A549 (cell line): ENCODE measurements around the gene HUS1B. TPM values are rescaled to one million over a fixed set of nuclear protein-coding genes. Genes with fewer than 3 reads are reported as not detected.

Experiments
- ATAC-seq, 2 experiments: fragments of 200-7000 bp in 1 of 2; fragments of >200 bp in 1 of 2; cut with Nextera tagmentation in 1 of 2; cut with Tn5 transposase in 1 of 2; 3 replicates each; pipeline versions ENCODE4 v1.8.0 to v1.9.1; 2018 to 2020; ENCODE audit warnings: mild to moderate bottlenecking in 1 of 2, moderate library complexity in 1 of 2
- CTCF ChIA-PET: fragments of 300-600 bp; sonication (Branson Sonifier 250); formaldehyde crosslinking; extraction: SDS; loops from one replicate; lab custom pipeline; 2021; ENCODE audit warnings: antibody characterized with exemption, inconsistent platforms; lab: Yijun Ruan, JAX
- POLR2A ChIA-PET: fragments of 350-600 bp; formaldehyde crosslinking; extraction: SDS; loops from one replicate; lab custom pipeline; 2021; ENCODE audit warnings: antibody characterized with exemption, inconsistent platforms; lab: Yijun Ruan, JAX
- DNase-seq, 2 experiments: peaks; one replicate each; pipeline versions ENCODE4 v3.0.0 to v3.0.0-alpha.2; 2011 to 2016; ENCODE audit warnings: low read depth in 1 of 2, low spot score in 1 of 2
- FAIRE-seq: peaks from 2 replicates; lab custom pipeline; 2011; peaks lifted over from hg19 to GRCh38; lab: Jason Lieb, UNC
- H3K27ac ChIP-seq, 2 experiments: fragments of >200 bp; sonication (Bioruptor Twin); formaldehyde crosslinking; 3 replicates each; pipeline ENCODE4 v1.5.1; 2016 to 2017
- H3K4me1 ChIP-seq: fragments of >200 bp; sonication (Bioruptor Twin); formaldehyde crosslinking; 3 replicates; pipeline ENCODE4 v1.6.1; 2016
- H3K4me2 ChIP-seq: fragments of >200 bp; sonication (Bioruptor Twin); formaldehyde crosslinking; 3 replicates; pipeline ENCODE4 v1.6.1; 2016
- H3K4me3 ChIP-seq: fragments of >200 bp; sonication (Bioruptor Twin); formaldehyde crosslinking; 3 replicates; pipeline ENCODE4 v1.5.1; 2016
- H3K9me3 ChIP-seq: fragments of >200 bp; sonication (Bioruptor Twin); formaldehyde crosslinking; 3 replicates; pipeline ENCODE4 v1.6.1; 2016
- BHLHE40 ChIP-seq: IDR thresholded peaks from 2 replicates; pipeline ENCODE4 v1.6.1; 2012; ENCODE audit warnings: low read depth, low read length, inconsistent platforms
- CBX8 ChIP-seq: fragments of 200-600 bp; sonication (generic); IDR thresholded peaks from 2 replicates; pipeline ENCODE4 v1.6.1; 2016
- CHD2 ChIP-seq: fragments of 150-350 bp; IDR thresholded peaks from 2 replicates; pipeline ENCODE4 v1.6.1; 2014; ENCODE audit warnings: low read length; ENCODE audit not compliant: partially characterized antibody
- CTCF ChIP-seq: fragments of >200 bp; sonication (Bioruptor Twin); formaldehyde crosslinking; IDR thresholded peaks from 3 replicates; pipeline ENCODE4 v1.5.1; 2016
- E2F6 ChIP-seq: IDR thresholded peaks from 2 replicates; pipeline ENCODE4 v1.6.1; 2012; ENCODE audit warnings: low read depth, borderline replicate concordance
- EHMT2 ChIP-seq: fragments of 200-600 bp; sonication (generic); IDR thresholded peaks from 2 replicates; pipeline ENCODE4 v1.6.1; 2016; ENCODE audit warnings: antibody characterized with exemption, low read depth, mild to moderate bottlenecking, moderate library complexity
- ELK1 ChIP-seq: fragments of 150-350 bp; IDR thresholded peaks from 2 replicates; pipeline ENCODE4 v1.6.1; 2014; ENCODE audit warnings: low read depth, mild to moderate bottlenecking, low read length
- ESRRA ChIP-seq: fragments of 150-350 bp; IDR thresholded peaks from 2 replicates; pipeline ENCODE4 v1.6.1; 2014; ENCODE audit warnings: mild to moderate bottlenecking, low read length, borderline replicate concordance
- FOSB ChIP-seq: fragments of 250-450 bp; sonication (Bioruptor Pico); IDR thresholded peaks from 2 replicates; pipeline ENCODE4 v1.5.0; 2020; ENCODE audit warnings: mild to moderate bottlenecking, moderate library complexity
- GATA3 ChIP-seq: IDR thresholded peaks from 2 replicates; pipeline ENCODE4 v1.6.1; 2012; ENCODE audit warnings: borderline replicate concordance
- HES2 ChIP-seq: fragments of >200 bp; sonication (Bioruptor Twin); formaldehyde crosslinking; IDR thresholded peaks from 2 replicates; pipeline ENCODE4 v1.6.1; 2016
- HOXA7 ChIP-seq: fragments of 250-450 bp; sonication (Bioruptor Pico); IDR thresholded peaks from 2 replicates; pipeline ENCODE4 v1.5.0; 2020; ENCODE audit warnings: mild to moderate bottlenecking, moderate library complexity
- JUNB ChIP-seq: fragments of >200 bp; sonication (Bioruptor Twin); formaldehyde crosslinking; IDR thresholded peaks from 2 replicates; pipeline ENCODE4 v1.6.1; 2016
- KDM1A ChIP-seq: fragments of 200-600 bp; sonication (generic); IDR thresholded peaks from 2 replicates; pipeline ENCODE4 v1.6.1; 2016; ENCODE audit warnings: low read depth, mild to moderate bottlenecking
- KDM5A ChIP-seq: fragments of 200-600 bp; sonication (generic); IDR thresholded peaks from 2 replicates; pipeline ENCODE4 v1.6.1; 2016; ENCODE audit warnings: antibody characterized with exemption, mild to moderate bottlenecking
- PBX3 ChIP-seq: IDR thresholded peaks from 2 replicates; pipeline ENCODE4 v1.6.1; 2012
- POLR2AphosphoS2 ChIP-seq: conservative IDR thresholded peaks from 2 replicates; pipeline ENCODE4 v1.6.1; 2012; ENCODE audit warnings: low read length, improper control_type of control experiment, inconsistent platforms
- RARB ChIP-seq: fragments of 250-450 bp; sonication (Bioruptor Pico); IDR thresholded peaks from 2 replicates; pipeline ENCODE4 v1.8.0; 2021; ENCODE audit warnings: mild to moderate bottlenecking, moderate library complexity
- SMC3 ChIP-seq: fragments of >200 bp; sonication (Bioruptor Twin); formaldehyde crosslinking; IDR thresholded peaks from 3 replicates; pipeline ENCODE4 v1.6.1; 2018; ENCODE audit warnings: inconsistent platforms
- ZSCAN20 ChIP-seq: fragments of 250-450 bp; sonication (Bioruptor Pico); IDR thresholded peaks from 2 replicates; pipeline ENCODE4 v1.8.0; 2022; ENCODE audit warnings: mild to moderate bottlenecking, moderate library complexity
- WGBS: methylation state at CpG from one replicate; pipeline ENCODE4 v1.1.6; 2017; ENCODE audit errors: missing lambda C conversion rate; 5-methylcytosine and 5-hydroxymethylcytosine counted together
- polyA plus RNA-seq, 4 experiments: library from polyadenylated mRNA; depleted of rRNA in 3 of 4; stranded (reverse); fragments of >200 nt; fragmentation: RNase III in 1 of 4; extraction: RNeasy Plus Mini Kit Qiagen cat#74134 plus additional on column Dnase treatment in 1 of 4; gene quantifications; 2 replicates in 3 of 4; 3 replicates in 1 of 4; pipeline ENCODE4 v1.2.3, GENCODE V29; 2011 to 2017

Gene HUS1B
- polyA plus RNA-seq, 2 of the 4 experiments (the other 2 are of a cell fraction), result 0.17 to 0.25 TPM

GRCh38 chr6:658244-658643 lies 1.3 kb upstream of the HUS1B start:
- POLR2A ChIA-PET, result no interaction called here
- Histone ChIP-seq H3K9me3 (no peaks in the 10 kb centered on the region), H3K4me3 (no peak overlapping the region), H3K27ac (no peak overlapping the region), H3K4me2 (no peak overlapping the region), H3K4me1 (peaks cover 18% of the 10 kb centered on the region)
- ATAC-seq, result no peak
- CTCF ChIA-PET, result interaction anchor here (0.5 kb wide), 1 partner anchor 255 kb away, joined by 3 read pairs; no protein-coding TSS in a partner anchor
- WGBS, result 84% methylated on average over 2 of the region's 2 CpGs
- no peak for FAIRE-seq
- TF ChIP-seq GATA3, result no peak
- DNase-seq, result no peak

- Histone ChIP-seq H3K9me3 (no peaks in the 10 kb centered on the region), H3K4me1 (peaks cover 18% of the 10 kb centered on the region), H3K4me3 (no peak overlapping the region), H3K4me2 (no peak overlapping the region), H3K27ac (no peak overlapping the region)
- 94% methylated on average over 1 of the region's 1 CpG for WGBS
- no peak for DNase-seq
- no peak for FAIRE-seq
- no peak for ATAC-seq
- TF ChIP-seq HOXA7 (CRISPR knock-in tag), result no peak
- no peak for TF ChIP-seq RARB (CRISPR knock-in tag)
- no peak for TF ChIP-seq FOSB (CRISPR knock-in tag)
- TF ChIP-seq HES2, result no peak
- TF ChIP-seq BHLHE40, result no peak
- TF ChIP-seq JUNB, result no peak
- TF ChIP-seq ZSCAN20, result no peak
- no peak for TF ChIP-seq ELK1
- no peak for TF ChIP-seq CBX8
- TF ChIP-seq POLR2AphosphoS2, result no peak
- TF ChIP-seq EHMT2, result no peak
- TF ChIP-seq SMC3, result no peak
- TF ChIP-seq KDM1A, result no peak
- no peak for TF ChIP-seq ESRRA
- TF ChIP-seq CTCF, result no peak
- no peak for TF ChIP-seq KDM5A
- no peak for TF ChIP-seq CHD2
- no peak for TF ChIP-seq E2F6
- TF ChIP-seq PBX3, result no peak
- ChIA-PET CTCF (interaction anchor here (0.5 kb wide), 1 partner anchor 256 kb away, joined by 3 read pairs; no protein-coding TSS in a partner anchor), POLR2A (no interaction called here)
Measured at GRCh38 chr6:657743-658142, 843 bp upstream of the HUS1B start.

- CTCF ChIA-PET, result no interaction called here
- FAIRE-seq, result no peak
- TF ChIP-seq JUNB, result no peak
Measured at GRCh38 chr6:654136-654535, 2.8 kb downstream of the HUS1B start.

More at GRCh38 chr6:654136-654535, 2.8 kb downstream of the HUS1B start:
- 85% methylated on average over 4 of the region's 4 CpGs for WGBS
- POLR2A ChIA-PET, result no interaction called here
- H3K4me3 ChIP-seq, result no peak overlapping the region
- ATAC-seq (no peak), DNase-seq (no peak)
- H3K27ac ChIP-seq, result no peak overlapping the region
- no peaks in the 10 kb centered on the region for H3K9me3 ChIP-seq
- peaks cover 2% of the 10 kb centered on the region; the same call in 2 of the 3 replicates for H3K4me1 ChIP-seq
- no peak overlapping the region for H3K4me2 ChIP-seq
